SK-N-MC (cell line): ENCODE measurements around the gene PLEKHM1.
"Not testable (repeated sequence)": the region's sequence is repeated elsewhere in the genome, so short reads cannot be mapped to it uniquely, and the experiment has no call there.

ENCODE experiments used
- DNase-seq: peaks from one replicate; pipeline ENCODE4 v3.0.0-alpha.2; 2011; ENCODE audit warnings: low read depth, low spot score
- H3K27ac ChIP-seq: fragments of 200-600 bp; sonication (generic); 2 replicates; pipeline ENCODE4 v1.5.1; 2016; ENCODE audit warnings: mixed run types
- H3K36me3 ChIP-seq: fragments of 200-600 bp; sonication (generic); 2 replicates; pipeline ENCODE4 v1.6.1; 2017; ENCODE audit warnings: antibody characterized with exemption, low read length, mixed read lengths; ENCODE audit not compliant: insufficient read depth
- H3K4me3 ChIP-seq: fragments of 200-600 bp; sonication (generic); 2 replicates; pipeline ENCODE4 v1.5.1; 2016
- H3K9ac ChIP-seq: fragments of 200-600 bp; sonication (generic); 2 replicates; pipeline ENCODE4 v1.8.0; 2017; ENCODE audit warnings: mixed run types, mixed read lengths; ENCODE audit not compliant: insufficient read length
- H3K9me3 ChIP-seq: fragments of 200-600 bp; sonication (generic); 2 replicates; pipeline ENCODE4 v1.6.1; 2017; ENCODE audit warnings: low read depth, mild to moderate bottlenecking, antibody characterized with exemption, low read length, moderate library complexity, mixed read lengths

PLEKHM1 gene

DNA sequence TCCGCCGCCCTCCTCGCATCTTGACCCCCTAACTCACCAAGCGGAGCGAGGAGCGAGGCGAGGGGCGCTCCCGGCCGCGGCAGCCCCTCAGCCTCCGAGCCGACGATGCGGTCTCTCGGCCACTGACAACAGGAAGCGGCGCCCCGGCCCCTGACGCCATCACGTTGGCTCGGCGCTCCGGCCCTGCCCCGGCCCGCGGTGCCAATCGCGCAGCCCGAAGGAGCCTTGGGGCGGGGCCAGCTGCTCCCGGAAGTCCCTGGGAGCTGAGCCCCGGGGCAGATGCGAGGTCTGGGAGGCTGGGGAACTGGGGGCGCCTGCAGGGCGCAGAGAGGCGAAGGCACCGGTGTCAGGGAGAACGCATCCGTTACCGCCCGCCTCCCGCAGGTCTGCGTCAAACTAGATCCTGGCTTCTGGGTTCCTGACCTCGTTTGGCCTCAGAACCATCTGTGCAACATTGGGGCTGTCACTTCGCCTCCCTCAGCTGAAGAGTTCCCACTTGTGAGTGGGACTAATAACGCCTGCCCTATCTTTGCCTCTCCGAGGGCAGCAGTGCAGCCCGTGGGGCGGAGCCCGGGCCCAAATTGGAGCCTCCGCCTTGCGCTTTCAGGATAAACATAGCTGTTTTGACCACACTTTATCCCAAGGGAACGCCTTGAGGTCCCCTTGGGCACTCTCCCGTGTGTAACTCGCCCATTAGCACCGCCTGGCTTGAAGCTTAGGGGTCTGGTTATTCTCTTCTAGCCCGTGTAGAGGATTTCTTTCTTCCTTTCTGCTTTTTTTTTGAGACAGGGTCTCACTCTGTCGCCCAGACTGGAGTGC lies at the start of gene PLEKHM1:
Gene PLEKHM1 (minus strand): TSS at position 107 of the 819 bp plus-strand sequence. CDS start 8,237 bp downstream, outside the sequence.
- not testable (repeated sequence) for H3K9me3 ChIP-seq, DNase-seq, H3K27ac ChIP-seq, H3K36me3 ChIP-seq
- Histone ChIP-seq H3K4me3 (peak within 1 kb of the TSS; percentile 77), H3K9ac (peak within 1 kb of the TSS; percentile 65)

GRCh38 chr17:45538168-45538567 lies 47.6 kb upstream of the PLEKHM1 start:
- DNase-seq, H3K9ac ChIP-seq, H3K9me3 ChIP-seq, H3K4me3 ChIP-seq, H3K36me3 ChIP-seq, H3K27ac ChIP-seq: not testable (repeated sequence)

DNA sequence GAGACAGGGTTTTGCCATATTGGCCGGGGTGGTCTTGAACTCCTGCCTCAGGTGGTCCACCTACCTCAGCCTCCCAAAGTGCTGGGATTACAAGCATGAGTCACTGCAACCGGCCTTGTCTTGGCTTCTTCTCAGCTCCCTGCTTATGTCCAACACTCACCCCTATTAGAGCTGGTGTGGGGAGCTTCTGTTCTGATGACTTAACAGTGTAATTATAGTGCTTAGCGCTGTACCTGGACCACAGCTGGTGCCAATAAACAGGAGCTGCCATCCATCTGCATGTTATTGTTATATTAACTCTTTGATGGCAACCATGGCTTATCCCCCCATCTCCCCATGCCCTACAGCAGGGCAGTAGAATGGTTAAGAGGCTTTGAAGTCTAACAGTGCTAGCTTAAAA lies 15.6 kb upstream of the PLEKHM1 start:
- not testable (repeated sequence) for H3K36me3 ChIP-seq, H3K9ac ChIP-seq, H3K9me3 ChIP-seq, DNase-seq, H3K4me3 ChIP-seq, H3K27ac ChIP-seq

GRCh38 chr17:45505183-45505582 lies 14.7 kb upstream of the PLEKHM1 start:
- DNase-seq, H3K36me3 ChIP-seq, H3K9ac ChIP-seq, H3K4me3 ChIP-seq, H3K27ac ChIP-seq, H3K9me3 ChIP-seq: not testable (repeated sequence)

DNA sequence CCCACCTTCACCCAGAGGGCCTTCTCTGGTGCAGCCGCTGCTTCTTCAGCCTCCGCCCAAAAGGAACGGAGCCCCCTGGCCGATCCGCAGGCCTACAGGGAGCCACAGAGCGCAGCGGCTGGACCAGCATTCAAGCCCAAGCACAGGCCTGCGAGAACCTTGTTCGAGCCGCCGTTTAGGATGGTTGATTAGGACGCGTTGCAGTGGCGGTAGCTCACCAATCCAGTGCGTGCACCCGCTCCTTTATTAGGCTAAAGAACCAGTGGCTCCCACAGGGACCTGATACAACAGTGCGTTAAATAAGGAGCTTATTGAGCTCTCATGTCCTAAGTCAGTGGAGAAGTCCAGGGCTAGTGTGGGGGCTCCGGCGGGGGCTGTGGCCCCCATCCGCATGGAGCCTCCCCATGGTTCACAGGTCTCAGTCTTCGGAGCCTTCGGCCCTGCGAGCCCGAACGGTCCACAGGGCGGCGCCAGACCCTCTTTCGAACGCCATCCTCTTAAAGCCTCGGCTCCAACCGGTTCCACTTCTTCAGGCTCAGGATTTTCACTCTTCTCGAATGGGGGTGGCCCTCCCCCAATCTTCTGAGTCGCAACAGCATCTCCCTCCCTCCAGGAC lies 10.7 kb upstream of the PLEKHM1 start:
- not testable (repeated sequence) for DNase-seq, H3K9ac ChIP-seq, H3K27ac ChIP-seq, H3K9me3 ChIP-seq, H3K4me3 ChIP-seq, H3K36me3 ChIP-seq

- not testable (repeated sequence) for H3K9ac ChIP-seq, H3K4me3 ChIP-seq, DNase-seq, H3K36me3 ChIP-seq, H3K27ac ChIP-seq, H3K9me3 ChIP-seq
These were observed 10.0 kb upstream of the PLEKHM1 start for GRCh38 chr17:45500478-45500877.

- not testable (repeated sequence) for H3K27ac ChIP-seq, H3K36me3 ChIP-seq, H3K9me3 ChIP-seq, H3K9ac ChIP-seq, DNase-seq, H3K4me3 ChIP-seq
These were observed 8.7 kb upstream of the PLEKHM1 start for GRCh38 chr17:45499208-45499607.

DNA sequence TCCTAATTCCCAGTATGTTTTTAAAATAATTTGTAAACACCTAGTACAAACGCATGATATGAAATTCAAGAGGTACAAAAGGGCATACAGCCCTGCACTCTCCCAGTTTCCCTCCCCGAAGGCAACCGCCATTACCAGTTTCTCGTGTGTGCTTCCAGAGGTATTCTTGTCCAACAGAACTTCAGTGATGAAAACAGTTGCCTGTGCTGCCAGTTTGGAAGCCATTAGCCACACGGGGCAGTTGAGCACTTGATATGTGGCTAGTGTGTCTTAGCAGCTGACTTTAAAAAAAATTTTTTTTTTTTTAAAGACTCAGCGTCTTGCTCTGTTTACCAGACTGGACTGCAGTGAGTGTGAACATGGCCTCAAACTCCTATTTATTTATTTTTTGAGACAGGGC lies 7.9 kb upstream of the PLEKHM1 start:
- not testable (repeated sequence) for H3K36me3 ChIP-seq, H3K27ac ChIP-seq

GRCh38 chr17:45497449-45497848 lies 6.9 kb upstream of the PLEKHM1 start:
- H3K9me3 ChIP-seq, DNase-seq, H3K9ac ChIP-seq, H3K4me3 ChIP-seq, H3K36me3 ChIP-seq, H3K27ac ChIP-seq: not testable (repeated sequence)

More for the DNA sequence above, 7.9 kb upstream of the PLEKHM1 start:
- DNase-seq, H3K9me3 ChIP-seq, H3K4me3 ChIP-seq, H3K9ac ChIP-seq: not testable (repeated sequence)

DNA sequence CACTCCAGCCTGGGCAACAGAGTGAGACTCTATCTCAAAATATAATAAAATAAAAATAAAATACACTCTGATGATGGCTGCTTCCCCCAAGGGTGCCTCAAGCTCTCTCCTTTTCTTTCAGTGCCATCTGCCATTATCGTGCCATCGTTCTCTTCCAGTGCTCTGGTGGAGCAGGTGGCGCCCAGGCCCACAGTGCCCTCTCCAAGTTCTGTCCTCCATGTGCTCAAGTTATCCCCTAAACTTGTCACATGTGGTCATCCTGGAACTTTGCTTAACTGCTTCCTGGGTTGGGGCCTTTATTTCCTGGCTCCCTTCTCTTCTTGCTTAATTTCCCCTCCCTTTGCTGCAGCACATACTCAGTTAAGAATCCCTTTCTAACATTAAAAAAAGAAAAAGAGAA lies 6.0 kb upstream of the PLEKHM1 start:
- not testable (repeated sequence) for H3K36me3 ChIP-seq, H3K27ac ChIP-seq, H3K9ac ChIP-seq, H3K4me3 ChIP-seq, DNase-seq, H3K9me3 ChIP-seq

GRCh38 chr17:45494556-45494955 lies 4.0 kb upstream of the PLEKHM1 start:
- H3K9ac ChIP-seq, H3K27ac ChIP-seq, H3K9me3 ChIP-seq, DNase-seq, H3K4me3 ChIP-seq, H3K36me3 ChIP-seq: not testable (repeated sequence)

GRCh38 chr17:45492156-45492555 lies 1.6 kb upstream of the PLEKHM1 start:
- H3K4me3 ChIP-seq, H3K9me3 ChIP-seq, H3K36me3 ChIP-seq, DNase-seq, H3K9ac ChIP-seq, H3K27ac ChIP-seq: not testable (repeated sequence)

GRCh38 chr17:45490198-45490597 lies 323 bp downstream of the PLEKHM1 start:
- Histone ChIP-seq H3K4me3 (peak overlapping the region; percentile 77), H3K9ac (peak overlapping the region; percentile 65)
- not testable (repeated sequence) for H3K9me3 ChIP-seq, H3K36me3 ChIP-seq, DNase-seq, H3K27ac ChIP-seq

- peak; percentile 3 for DNase-seq
- H3K27ac ChIP-seq, H3K9ac ChIP-seq, H3K36me3 ChIP-seq, H3K4me3 ChIP-seq, H3K9me3 ChIP-seq: not testable (repeated sequence)
These were observed 2.8 kb downstream of the PLEKHM1 start for GRCh38 chr17:45487704-45488103.
